Bronchial epithelial cell (primary cell): Measurements from ENCODE around the gene SEPTIN7. TPM values are rescaled to one million over a fixed set of nuclear protein-coding genes. Genes with fewer than 3 reads are reported as not detected.
"Not testable (repeated sequence)": the region's sequence is repeated elsewhere in the genome, so short reads cannot be mapped to it uniquely, and the experiment has no call there.

Source experiments
- DNase-seq: peaks from one replicate; pipeline ENCODE4 v3.0.0-alpha.2; 2010; ENCODE audit warnings: low read depth
- FAIRE-seq: peaks from 2 replicates; lab custom pipeline; 2011; peaks lifted over from hg19 to GRCh38; lab: Jason Lieb, UNC
- H3K27me3 ChIP-seq: 2 replicates; pipeline ENCODE4 v1.5.1; 2011; ENCODE audit warnings: low read length; ENCODE audit not compliant: control insufficient read depth, insufficient read depth
- H3K36me3 ChIP-seq: 2 replicates; pipeline ENCODE4 v1.5.1; 2011; ENCODE audit warnings: low read length; ENCODE audit not compliant: control insufficient read depth, insufficient read depth
- H3K4me3 ChIP-seq: 2 replicates; pipeline ENCODE4 v1.5.1; 2011; ENCODE audit warnings: mild to moderate bottlenecking, low read depth, low read length, control low read depth
- total RNA-seq: library from RNA; depleted of rRNA; stranded (reverse); fragments of >200 nt; gene quantifications from 2 replicates; pipeline ENCODE4 v1.2.1, GENCODE V29; 2014
- TF ChIP-seq, protein P1 (sequence below): IDR thresholded peaks from 2 replicates; pipeline ENCODE4 v1.5.1; 2011; ENCODE audit warnings: mild to moderate bottlenecking, moderate library complexity, low read length, control low read depth, inconsistent platforms; ENCODE audit not compliant: insufficient read depth, severe bottlenecking

The SEPTIN7 gene
- total RNA-seq: 65.0 and 129 TPM in 2 replicates

DNA sequence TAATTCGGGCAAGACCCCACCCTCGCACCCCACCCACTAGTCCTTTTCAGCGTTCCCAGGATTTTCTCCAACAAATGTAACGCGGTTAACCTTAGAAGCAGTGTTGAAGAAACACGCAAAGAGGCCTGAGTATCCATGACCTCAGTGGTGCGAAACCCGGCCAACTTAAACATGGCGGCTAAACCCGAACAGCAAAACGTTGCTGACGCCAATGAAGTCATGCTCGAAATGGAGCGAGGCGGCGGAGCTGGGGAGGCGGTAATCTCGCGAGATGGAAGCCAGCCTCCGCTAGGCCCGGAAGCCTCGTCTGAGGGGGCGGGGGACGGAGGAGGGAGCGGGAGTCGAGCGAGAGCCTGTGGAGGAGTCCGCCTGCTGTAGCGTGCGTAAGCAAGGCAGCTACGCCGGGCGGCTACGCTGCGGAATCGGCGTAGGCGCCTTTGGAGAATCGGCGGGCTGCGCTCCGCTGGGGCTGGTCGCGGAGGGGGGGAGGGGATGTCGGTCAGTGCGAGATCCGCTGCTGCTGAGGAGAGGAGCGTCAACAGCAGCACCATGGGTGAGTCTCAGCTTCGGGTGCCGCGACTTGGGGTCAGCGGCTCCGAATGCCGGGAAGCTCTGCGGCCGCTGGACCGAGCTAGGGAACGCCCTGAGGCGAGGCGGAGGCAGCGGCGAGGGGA lies at the start of gene SEPTIN7:
Gene SEPTIN7, plus strand, starts transcription at position 340 of the 674 bp plus-strand sequence. Its CDS starts 153 bp downstream, at position 493.
- no peak for FAIRE-seq
- TF ChIP-seq, protein P1, sequence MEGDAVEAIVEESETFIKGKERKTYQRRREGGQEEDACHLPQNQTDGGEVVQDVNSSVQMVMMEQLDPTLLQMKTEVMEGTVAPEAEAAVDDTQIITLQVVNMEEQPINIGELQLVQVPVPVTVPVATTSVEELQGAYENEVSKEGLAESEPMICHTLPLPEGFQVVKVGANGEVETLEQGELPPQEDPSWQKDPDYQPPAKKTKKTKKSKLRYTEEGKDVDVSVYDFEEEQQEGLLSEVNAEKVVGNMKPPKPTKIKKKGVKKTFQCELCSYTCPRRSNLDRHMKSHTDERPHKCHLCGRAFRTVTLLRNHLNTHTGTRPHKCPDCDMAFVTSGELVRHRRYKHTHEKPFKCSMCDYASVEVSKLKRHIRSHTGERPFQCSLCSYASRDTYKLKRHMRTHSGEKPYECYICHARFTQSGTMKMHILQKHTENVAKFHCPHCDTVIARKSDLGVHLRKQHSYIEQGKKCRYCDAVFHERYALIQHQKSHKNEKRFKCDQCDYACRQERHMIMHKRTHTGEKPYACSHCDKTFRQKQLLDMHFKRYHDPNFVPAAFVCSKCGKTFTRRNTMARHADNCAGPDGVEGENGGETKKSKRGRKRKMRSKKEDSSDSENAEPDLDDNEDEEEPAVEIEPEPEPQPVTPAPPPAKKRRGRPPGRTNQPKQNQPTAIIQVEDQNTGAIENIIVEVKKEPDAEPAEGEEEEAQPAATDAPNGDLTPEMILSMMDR: no peak
- no peaks in the 10 kb centered on the region for H3K36me3 ChIP-seq
- no peaks in the 10 kb centered on the region for H3K27me3 ChIP-seq
- peak within 1 kb of the TSS; percentile 92 for H3K4me3 ChIP-seq
- DNase-seq: peak; percentile 94

DNA sequence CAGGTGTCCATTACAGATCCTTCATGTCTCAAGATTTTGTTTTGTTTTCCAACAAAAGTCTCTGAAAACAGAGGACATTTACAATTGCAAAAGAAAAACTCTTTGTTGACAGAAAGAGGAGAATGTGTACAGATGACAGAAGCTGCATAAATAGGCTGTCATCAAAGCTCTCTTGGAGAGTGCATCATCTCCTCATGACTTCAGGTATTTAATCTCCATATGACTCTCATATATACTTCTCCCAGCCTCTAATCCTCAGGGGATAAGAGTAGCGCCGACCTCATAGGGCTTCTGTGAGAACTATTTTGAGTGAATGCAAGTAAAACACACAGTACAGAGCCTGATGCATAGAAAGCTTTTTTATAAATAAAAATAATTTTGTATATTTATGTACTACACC lies 48.1 kb upstream of the SEPTIN7 start:
- H3K27me3 ChIP-seq: no peaks in the 10 kb centered on the region
- TF ChIP-seq, protein P1: no peak
- FAIRE-seq (no peak), DNase-seq (no peak)
- H3K4me3 ChIP-seq: no peak overlapping the region
- no peaks in the 10 kb centered on the region for H3K36me3 ChIP-seq

DNA sequence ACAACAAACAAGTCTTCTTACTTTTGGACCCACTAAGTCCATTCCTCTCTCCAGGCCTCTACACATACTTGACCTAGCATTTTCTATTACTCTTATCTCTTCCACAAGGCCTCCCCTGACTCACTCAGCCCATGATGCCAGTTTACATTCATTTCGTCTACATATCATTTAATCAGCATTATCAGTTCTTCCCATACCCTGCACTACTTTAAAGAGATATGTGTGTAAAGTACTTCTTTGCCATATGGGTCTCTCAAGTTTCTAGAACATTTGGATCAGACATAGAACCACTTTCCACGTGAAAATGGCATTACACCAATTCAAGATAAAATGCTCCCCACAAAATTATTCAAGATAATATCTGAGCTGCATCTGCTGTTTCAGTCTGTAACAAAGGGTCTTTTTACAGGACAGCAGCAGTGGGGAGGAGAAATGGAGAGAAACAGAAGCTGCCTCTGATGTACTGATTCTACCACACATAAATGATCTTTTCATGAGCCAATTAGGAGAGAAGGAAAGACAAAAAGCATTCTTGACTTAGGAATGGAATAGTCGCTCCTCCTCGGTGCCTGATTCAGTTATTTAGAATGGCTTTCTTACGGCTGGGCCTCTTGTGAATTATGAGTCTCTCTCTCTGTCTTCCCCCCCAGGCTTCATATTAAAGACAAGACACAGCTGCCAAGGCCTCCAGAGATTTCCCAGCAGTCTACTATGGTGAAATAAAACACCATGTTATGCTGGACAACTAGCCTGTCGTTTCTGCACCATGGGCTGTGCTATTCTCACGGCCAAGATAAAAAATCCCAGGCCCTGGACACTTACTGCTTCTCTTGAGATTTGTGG lies 46.9 kb upstream of the SEPTIN7 start:
- H3K36me3 ChIP-seq: no peaks in the 10 kb centered on the region
- TF ChIP-seq, protein P1: no peak
- no peaks in the 10 kb centered on the region for H3K27me3 ChIP-seq
- H3K4me3 ChIP-seq: no peak overlapping the region
- FAIRE-seq (no peak), DNase-seq (no peak)

DNA sequence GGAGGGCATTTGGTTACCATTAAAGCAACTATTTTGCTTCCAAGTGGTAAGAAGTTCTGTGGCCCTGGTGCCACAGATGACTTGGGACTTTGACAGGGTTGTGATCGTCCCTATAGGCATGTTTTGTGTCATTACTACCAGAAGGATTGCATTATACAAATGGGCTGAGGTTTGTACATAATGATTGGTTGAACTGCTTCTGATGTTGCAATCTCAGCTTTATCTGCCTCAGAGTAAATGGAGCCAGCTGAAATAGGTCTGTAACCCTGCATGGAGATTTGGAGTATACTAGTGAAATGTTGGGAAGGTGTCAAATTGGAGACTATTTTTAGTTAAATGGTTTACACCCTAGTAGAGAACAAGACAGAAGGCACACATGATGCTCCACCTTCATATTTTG lies 46.1 kb upstream of the SEPTIN7 start:
- TF ChIP-seq, protein P1: no peak
- H3K27me3 ChIP-seq: no peaks in the 10 kb centered on the region
- no peak overlapping the region for H3K4me3 ChIP-seq
- H3K36me3 ChIP-seq: no peaks in the 10 kb centered on the region
- DNase-seq (no peak), FAIRE-seq (no peak)

DNA sequence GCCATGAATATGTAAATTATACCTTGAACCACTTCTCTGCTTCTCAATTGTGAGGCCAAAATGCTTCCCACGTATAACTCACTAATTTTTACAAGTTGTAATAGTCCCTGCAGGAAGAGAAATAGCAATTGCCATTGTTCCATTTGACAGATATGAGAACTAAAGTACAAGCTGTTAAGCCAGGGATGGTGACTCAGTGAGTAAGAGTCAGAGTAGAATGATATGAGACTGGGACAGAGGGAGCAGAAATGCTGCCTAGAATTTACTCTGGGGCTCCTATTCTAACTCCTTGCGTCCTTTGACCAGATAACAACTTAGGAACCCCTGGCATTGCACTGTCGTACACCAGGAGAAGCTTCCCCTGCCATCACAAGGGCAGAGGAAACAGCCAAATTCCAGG lies 45.1 kb upstream of the SEPTIN7 start:
- no peak overlapping the region for H3K4me3 ChIP-seq
- no peaks in the 10 kb centered on the region for H3K36me3 ChIP-seq
- DNase-seq (peak; percentile 17), FAIRE-seq (no peak)
- H3K27me3 ChIP-seq: no peaks in the 10 kb centered on the region
- TF ChIP-seq, protein P1: no peak

DNA sequence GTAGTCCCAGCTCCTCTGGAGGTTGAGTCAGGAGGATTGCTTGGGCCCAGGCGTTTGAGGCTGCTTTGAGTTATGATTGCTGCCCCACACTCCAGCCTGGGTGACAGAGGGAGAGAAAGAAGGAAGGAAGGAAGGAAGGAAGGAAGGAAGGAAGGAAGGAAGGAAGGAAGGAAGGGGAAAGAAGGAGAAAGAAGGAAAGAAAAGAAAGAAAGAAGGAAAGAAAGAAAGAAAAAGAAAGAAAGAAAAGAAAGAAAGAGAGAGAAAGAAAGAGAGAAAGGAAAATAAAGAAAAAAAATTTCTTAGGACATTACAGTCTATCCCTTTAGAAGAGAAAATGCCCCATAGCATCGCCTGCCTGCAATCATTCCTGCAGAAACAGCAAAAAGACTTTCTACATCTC lies 44.4 kb upstream of the SEPTIN7 start:
- H3K4me3 ChIP-seq, DNase-seq, FAIRE-seq, H3K27me3 ChIP-seq, H3K36me3 ChIP-seq: not testable (repeated sequence)
